Measurements from ENCODE around the gene PCDH17.

Gene PCDH17

DNA sequence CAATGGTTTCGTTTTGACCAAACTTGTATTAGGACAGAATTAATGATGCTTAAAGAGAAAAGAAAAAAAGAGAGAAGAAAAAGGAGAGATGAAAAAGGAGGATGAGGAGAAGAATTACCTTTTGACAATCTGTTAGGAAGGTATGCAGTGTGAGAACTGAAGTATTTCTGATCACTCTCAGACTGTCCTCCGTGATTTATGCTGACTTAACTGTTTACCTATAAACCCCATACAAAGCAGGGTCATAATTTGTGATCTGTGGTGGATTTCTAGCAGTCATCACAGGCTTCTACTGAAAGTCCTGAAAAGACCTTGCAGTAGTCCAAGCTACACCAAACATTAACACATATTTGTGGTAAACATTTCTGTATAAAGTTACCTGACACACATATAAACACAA lies 93.9 kb downstream of the PCDH17 start:
- no peak for DNase-seq
- no peaks in the 10 kb centered on the region for H3K9me3 ChIP-seq (ENCODE audit: severe bottlenecking)
- H3K36me3 ChIP-seq, result no peaks in the 10 kb centered on the region
- no peaks in the 10 kb centered on the region for H3K27me3 ChIP-seq (ENCODE audit: insufficient read depth, low read depth, severe bottlenecking)
- no peak overlapping the region for H3K4me3 ChIP-seq (ENCODE audit: low read depth, low read length)
- TF ChIP-seq CTCF (IDR thresholded peaks at IDR 0.05; ENCODE audit: low read depth, low read length), result no peak
- H3K27ac ChIP-seq, result no peak overlapping the region

DNA sequence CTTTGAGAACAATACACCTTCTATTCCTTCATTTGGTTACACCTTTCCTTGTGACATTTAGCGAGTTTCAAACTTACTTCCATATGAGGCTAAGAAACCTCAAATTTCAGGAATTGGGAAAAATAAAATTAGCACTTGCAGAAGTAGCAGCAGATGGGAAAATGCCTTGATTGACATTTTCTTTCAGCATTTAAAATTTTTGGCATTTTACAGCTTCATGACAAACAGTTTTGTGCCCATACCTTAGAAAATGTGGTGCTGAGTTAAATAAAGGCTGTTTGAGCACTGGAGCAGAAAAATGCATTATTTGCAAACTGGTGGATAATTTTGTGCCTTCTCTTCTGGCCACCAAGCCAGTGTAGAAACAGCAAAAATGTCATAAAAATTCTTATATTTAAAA lies 95.4 kb downstream of the PCDH17 start:
- H3K4me3 ChIP-seq (ENCODE audit: low read depth, low read length), result no peak overlapping the region
- H3K27ac ChIP-seq, result no peak overlapping the region
- no peak for TF ChIP-seq CTCF (IDR thresholded peaks at IDR 0.05; ENCODE audit: low read depth, low read length)
- H3K27me3 ChIP-seq (ENCODE audit: insufficient read depth, low read depth, severe bottlenecking), result no peaks in the 10 kb centered on the region
- H3K9me3 ChIP-seq (ENCODE audit: severe bottlenecking), result no peaks in the 10 kb centered on the region
- DNase-seq, result no peak
- no peaks in the 10 kb centered on the region for H3K36me3 ChIP-seq

DNA sequence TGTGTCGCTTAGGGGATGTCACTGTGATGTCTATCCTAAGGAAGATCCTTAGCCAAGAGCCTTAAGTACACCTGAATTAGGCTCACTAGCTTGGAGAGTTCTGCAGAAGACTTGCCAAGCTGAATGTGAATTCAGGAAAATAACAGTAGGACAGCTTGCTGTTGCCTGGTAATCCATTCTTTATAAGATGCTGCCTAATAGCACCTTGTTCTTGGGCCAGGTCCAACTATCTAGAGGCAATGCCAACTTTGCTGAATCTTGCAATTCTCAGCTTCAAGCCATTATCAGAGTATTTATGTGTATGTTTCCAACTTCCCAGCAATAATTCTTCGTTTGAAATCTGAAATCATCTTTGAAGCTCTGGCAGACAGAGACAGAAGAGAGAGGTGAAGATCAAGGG lies 102.8 kb downstream of the PCDH17 start:
- H3K27ac ChIP-seq, result no peak overlapping the region
- no peak for DNase-seq
- H3K4me3 ChIP-seq (ENCODE audit: low read depth, low read length), result no peak overlapping the region
- H3K36me3 ChIP-seq, result no peaks in the 10 kb centered on the region
- TF ChIP-seq CTCF (IDR thresholded peaks at IDR 0.05; ENCODE audit: low read depth, low read length), result no peak
- H3K9me3 ChIP-seq (ENCODE audit: severe bottlenecking), result no peaks in the 10 kb centered on the region
- no peaks in the 10 kb centered on the region for H3K27me3 ChIP-seq (ENCODE audit: insufficient read depth, low read depth, severe bottlenecking)

DNA sequence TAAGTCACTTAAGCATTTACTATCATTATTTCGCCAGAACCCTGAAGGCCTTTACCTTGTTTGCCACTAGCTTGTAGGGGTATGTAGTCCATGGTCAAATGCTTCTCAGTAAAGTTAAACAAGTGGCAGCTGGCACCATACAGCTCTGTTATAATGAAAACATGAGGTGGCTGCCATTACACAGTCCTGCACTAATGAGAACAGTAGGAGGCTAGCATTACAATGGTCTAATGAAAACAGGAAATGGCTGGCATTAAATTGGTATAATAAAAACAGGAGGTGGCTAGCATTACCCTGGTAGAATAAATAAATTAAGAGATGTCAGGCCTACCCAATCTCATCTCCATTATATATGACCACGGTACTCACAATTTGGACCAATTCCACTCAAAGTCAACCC lies 107.5 kb downstream of the PCDH17 start:
- Histone ChIP-seq H3K27ac (no peak overlapping the region), H3K4me3 (ENCODE audit: low read depth, low read length) (no peak overlapping the region), H3K27me3 (ENCODE audit: insufficient read depth, low read depth, severe bottlenecking) (no peaks in the 10 kb centered on the region), H3K36me3 (no peaks in the 10 kb centered on the region), H3K9me3 (ENCODE audit: severe bottlenecking) (no peaks in the 10 kb centered on the region)
- no peak for TF ChIP-seq CTCF (IDR thresholded peaks at IDR 0.05; ENCODE audit: low read depth, low read length)
- no peak for DNase-seq

GRCh38 chr13:57739543-57740190 lies 108.1 kb downstream of the PCDH17 start:
- Histone ChIP-seq H3K9me3 (ENCODE audit: severe bottlenecking) (no peaks in the 10 kb centered on the region), H3K4me3 (ENCODE audit: low read depth, low read length) (no peak overlapping the region), H3K27me3 (ENCODE audit: insufficient read depth, low read depth, severe bottlenecking) (no peaks in the 10 kb centered on the region), H3K36me3 (no peaks in the 10 kb centered on the region), H3K27ac (no peak overlapping the region)
- TF ChIP-seq CTCF (IDR thresholded peaks at IDR 0.05; ENCODE audit: low read depth, low read length), result no peak
- DNase-seq, result no peak

GRCh38 chr13:57740719-57741118 lies 109.2 kb downstream of the PCDH17 start:
- DNase-seq, result no peak
- no peaks in the 10 kb centered on the region for H3K9me3 ChIP-seq (ENCODE audit: severe bottlenecking)
- H3K27ac ChIP-seq, result no peak overlapping the region
- no peaks in the 10 kb centered on the region for H3K27me3 ChIP-seq (ENCODE audit: insufficient read depth, low read depth, severe bottlenecking)
- TF ChIP-seq CTCF (IDR thresholded peaks at IDR 0.05; ENCODE audit: low read depth, low read length), result no peak
- H3K36me3 ChIP-seq, result no peaks in the 10 kb centered on the region
- no peak overlapping the region for H3K4me3 ChIP-seq (ENCODE audit: low read depth, low read length)
